Measurements from ENCODE around the gene PMEPA1. TPM values are rescaled to one million over a fixed set of nuclear protein-coding genes. Genes with fewer than 3 reads are reported as not detected.

Gene PMEPA1
- total RNA-seq, 1 donor = 23.5 TPM

DNA sequence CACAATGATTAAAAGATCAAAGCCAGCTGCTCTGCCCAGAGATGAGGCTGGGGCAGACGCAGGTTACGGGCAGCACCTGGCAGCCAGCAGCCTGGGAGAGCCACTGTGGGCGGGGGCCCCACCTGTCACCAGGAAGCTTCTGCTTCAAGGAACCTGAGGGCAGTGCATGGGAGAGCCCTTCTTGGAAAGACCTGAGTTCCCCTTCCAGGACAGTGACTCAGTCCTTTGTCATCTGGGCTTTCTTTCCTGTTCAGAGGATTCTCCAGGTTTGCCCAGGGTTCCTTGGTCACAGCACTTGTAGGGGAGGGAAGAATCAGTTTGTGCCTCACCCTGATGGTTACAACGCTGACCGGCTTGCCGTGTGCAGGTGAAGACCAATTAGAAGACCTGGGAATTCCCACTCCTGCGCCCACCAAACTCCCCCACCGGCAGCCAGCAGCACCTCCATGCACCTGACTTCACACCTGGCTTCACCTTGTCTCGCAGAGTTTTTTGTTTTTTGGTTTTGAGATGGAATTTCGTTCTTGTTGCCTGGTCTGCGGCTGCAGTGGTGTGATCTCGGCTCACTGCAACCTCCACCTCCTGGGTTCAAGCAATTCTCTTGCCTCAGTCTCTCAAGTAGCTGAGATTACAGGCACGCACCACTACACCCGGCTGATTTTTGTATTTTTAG is 91.6 kb downstream of the PMEPA1 start:
- Histone ChIP-seq H2AFZ (ENCODE audit: low read length) (no peak overlapping the region), H3K4me2 (ENCODE audit: insufficient read depth, low read length) (no peak overlapping the region), H3K79me2 (ENCODE audit: insufficient read depth, low read length) (no peaks in the 10 kb centered on the region), H3K36me3 (ENCODE audit: insufficient read depth, low read length) (no peaks in the 10 kb centered on the region), H3K27me3 (ENCODE audit: insufficient read depth, low read length) (peaks cover 4% of the 10 kb centered on the region), H3K27ac (ENCODE audit: low read depth, low read length) (no peak overlapping the region), H3K9me3 (ENCODE audit: low read depth, low read length) (no peaks in the 10 kb centered on the region), H3K4me1 (ENCODE audit: insufficient read depth, low read length) (no peaks in the 10 kb centered on the region), H3K4me3 (ENCODE audit: insufficient read depth, low read length) (no peak overlapping the region), H4K20me1 (ENCODE audit: insufficient read depth, low read length) (no peaks in the 10 kb centered on the region)
- TF ChIP-seq, protein P1, sequence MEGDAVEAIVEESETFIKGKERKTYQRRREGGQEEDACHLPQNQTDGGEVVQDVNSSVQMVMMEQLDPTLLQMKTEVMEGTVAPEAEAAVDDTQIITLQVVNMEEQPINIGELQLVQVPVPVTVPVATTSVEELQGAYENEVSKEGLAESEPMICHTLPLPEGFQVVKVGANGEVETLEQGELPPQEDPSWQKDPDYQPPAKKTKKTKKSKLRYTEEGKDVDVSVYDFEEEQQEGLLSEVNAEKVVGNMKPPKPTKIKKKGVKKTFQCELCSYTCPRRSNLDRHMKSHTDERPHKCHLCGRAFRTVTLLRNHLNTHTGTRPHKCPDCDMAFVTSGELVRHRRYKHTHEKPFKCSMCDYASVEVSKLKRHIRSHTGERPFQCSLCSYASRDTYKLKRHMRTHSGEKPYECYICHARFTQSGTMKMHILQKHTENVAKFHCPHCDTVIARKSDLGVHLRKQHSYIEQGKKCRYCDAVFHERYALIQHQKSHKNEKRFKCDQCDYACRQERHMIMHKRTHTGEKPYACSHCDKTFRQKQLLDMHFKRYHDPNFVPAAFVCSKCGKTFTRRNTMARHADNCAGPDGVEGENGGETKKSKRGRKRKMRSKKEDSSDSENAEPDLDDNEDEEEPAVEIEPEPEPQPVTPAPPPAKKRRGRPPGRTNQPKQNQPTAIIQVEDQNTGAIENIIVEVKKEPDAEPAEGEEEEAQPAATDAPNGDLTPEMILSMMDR (IDR thresholded peaks at IDR 0.05; ENCODE audit: extremely low read depth, low read depth, low read length) = no peak
- DNase-seq (ENCODE audit: insufficient read length, low spot score, missing footprints) = no peak

DNA sequence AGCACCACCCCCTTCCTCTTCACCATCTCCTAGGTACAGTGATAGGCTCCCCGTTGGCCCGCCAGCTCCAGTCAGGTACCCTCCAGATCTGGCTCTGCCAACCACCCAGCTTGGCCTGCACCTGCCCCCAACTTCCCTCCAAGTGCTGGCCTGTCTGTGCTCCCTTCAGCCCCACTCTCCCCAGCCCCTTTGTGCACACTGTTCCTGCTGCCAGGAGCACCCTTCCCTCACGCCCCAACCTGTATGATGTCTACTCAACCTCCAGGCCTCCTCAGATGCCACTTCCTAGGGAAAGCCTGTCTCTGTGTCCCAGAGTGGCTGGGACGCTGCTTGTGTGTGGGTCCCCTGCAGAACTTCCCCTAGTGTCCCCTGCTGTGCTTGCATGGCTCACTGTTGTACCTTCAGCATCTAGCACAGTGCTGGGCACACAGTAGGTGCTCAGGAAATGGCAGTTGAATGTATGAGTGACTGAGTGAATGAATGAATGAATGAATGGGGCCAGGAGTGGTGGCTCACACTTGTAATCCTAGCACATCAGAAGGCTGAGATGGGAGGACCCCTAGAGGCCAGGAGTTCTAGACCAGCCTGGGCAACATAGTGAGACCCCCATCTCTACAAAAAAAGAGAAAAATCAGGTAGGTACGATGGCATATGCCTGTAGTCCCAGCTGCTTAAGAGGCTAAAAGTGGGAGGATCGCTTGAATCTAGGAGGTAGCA is 92.6 kb downstream of the PMEPA1 start:
- H3K9me3 ChIP-seq (ENCODE audit: low read depth, low read length) = no peaks in the 10 kb centered on the region
- no peaks in the 10 kb centered on the region for H3K4me1 ChIP-seq (ENCODE audit: insufficient read depth, low read length)
- H2AFZ ChIP-seq (ENCODE audit: low read length) = no peak overlapping the region
- H4K20me1 ChIP-seq (ENCODE audit: insufficient read depth, low read length) = no peaks in the 10 kb centered on the region
- H3K4me2 ChIP-seq (ENCODE audit: insufficient read depth, low read length) = no peak overlapping the region
- H3K27ac ChIP-seq (ENCODE audit: low read depth, low read length) = no peak overlapping the region
- H3K79me2 ChIP-seq (ENCODE audit: insufficient read depth, low read length) = no peaks in the 10 kb centered on the region
- H3K4me3 ChIP-seq (ENCODE audit: insufficient read depth, low read length) = no peak overlapping the region
- H3K36me3 ChIP-seq (ENCODE audit: insufficient read depth, low read length) = no peaks in the 10 kb centered on the region
- no peak for DNase-seq (ENCODE audit: insufficient read length, low spot score, missing footprints)
- peaks cover 4% of the 10 kb centered on the region for H3K27me3 ChIP-seq (ENCODE audit: insufficient read depth, low read length)
- TF ChIP-seq, protein P1 (IDR thresholded peaks at IDR 0.05; ENCODE audit: extremely low read depth, low read depth, low read length) = no peak

DNA sequence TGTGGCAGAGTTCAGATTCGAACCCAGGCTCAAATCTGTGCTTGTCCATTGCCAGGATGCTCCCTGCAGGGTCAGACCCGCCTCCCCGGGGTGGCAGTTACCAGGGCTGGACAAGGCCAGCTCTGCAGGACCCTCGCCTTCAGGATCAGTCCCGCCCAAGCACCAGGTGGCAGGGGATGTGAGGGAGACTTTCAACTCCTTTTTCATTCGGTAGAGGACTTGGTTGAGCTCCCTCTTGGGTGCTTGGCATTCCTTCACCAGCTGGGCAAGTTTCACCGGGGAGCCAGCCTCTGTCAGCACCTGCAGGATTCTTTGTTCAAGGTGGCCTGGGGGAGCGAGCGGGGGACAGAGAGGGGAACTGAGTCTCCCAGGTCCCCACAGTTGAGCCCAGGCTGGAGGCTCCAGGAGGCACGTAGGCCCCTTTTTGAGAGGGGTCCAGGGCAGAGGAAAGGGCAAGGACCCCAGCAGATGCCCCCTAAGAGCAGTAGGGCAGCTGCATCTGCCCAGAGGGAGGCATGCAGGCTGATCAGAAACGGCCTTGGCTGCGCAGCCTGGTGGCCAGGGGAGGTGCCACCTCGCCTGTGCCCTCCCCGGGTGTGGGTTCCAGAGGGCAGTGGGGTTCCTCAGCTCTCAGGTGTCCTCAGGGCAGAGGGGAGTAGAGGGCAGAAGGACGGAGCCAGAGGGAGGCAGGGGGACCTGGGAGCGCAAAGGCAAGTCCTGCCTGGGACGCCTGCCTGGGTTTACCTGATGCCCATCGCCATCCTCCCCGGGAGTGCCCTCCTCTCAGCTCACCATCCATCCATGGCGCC is 93.5 kb downstream of the PMEPA1 start:
- no peak for DNase-seq (ENCODE audit: insufficient read length, low spot score, missing footprints)
- Histone ChIP-seq H3K27me3 (ENCODE audit: insufficient read depth, low read length) (peaks cover 4% of the 10 kb centered on the region), H3K27ac (ENCODE audit: low read depth, low read length) (no peak overlapping the region), H3K4me2 (ENCODE audit: insufficient read depth, low read length) (no peak overlapping the region), H3K9me3 (ENCODE audit: low read depth, low read length) (no peaks in the 10 kb centered on the region), H3K79me2 (ENCODE audit: insufficient read depth, low read length) (no peaks in the 10 kb centered on the region), H3K4me3 (ENCODE audit: insufficient read depth, low read length) (no peak overlapping the region), H3K36me3 (ENCODE audit: insufficient read depth, low read length) (no peaks in the 10 kb centered on the region), H3K4me1 (ENCODE audit: insufficient read depth, low read length) (no peaks in the 10 kb centered on the region), H2AFZ (ENCODE audit: low read length) (no peak overlapping the region), H4K20me1 (ENCODE audit: insufficient read depth, low read length) (no peaks in the 10 kb centered on the region)
- TF ChIP-seq, protein P1 (IDR thresholded peaks at IDR 0.05; ENCODE audit: extremely low read depth, low read depth, low read length) = no peak

DNA sequence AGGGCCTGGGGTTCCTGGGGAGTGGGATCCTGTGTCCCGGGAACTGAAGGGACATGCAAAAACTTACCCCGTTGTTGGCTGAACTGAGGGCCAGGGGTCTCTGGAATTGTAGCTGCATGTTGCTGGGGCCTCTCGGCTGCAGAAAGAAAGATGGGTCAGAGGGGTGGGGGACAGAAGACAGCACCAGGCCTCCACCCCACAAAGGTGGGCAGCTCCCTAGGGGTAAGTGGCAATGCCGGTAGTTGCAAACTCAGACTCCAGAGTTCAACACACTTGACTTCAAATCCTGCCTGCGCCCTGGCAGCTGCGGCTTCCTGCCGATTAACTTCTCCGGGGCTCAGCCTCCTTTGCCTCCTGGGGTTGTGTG is 94.4 kb downstream of the PMEPA1 start:
- H3K27ac ChIP-seq (ENCODE audit: low read depth, low read length) = no peak overlapping the region
- no peaks in the 10 kb centered on the region for H3K36me3 ChIP-seq (ENCODE audit: insufficient read depth, low read length)
- H4K20me1 ChIP-seq (ENCODE audit: insufficient read depth, low read length) = no peaks in the 10 kb centered on the region
- H3K9me3 ChIP-seq (ENCODE audit: low read depth, low read length) = no peaks in the 10 kb centered on the region
- no peak overlapping the region for H2AFZ ChIP-seq (ENCODE audit: low read length)
- H3K4me3 ChIP-seq (ENCODE audit: insufficient read depth, low read length) = no peak overlapping the region
- H3K4me2 ChIP-seq (ENCODE audit: insufficient read depth, low read length) = no peak overlapping the region
- TF ChIP-seq, protein P1 (IDR thresholded peaks at IDR 0.05; ENCODE audit: extremely low read depth, low read depth, low read length) = no peak
- no peak for DNase-seq (ENCODE audit: insufficient read length, low spot score, missing footprints)
- H3K4me1 ChIP-seq (ENCODE audit: insufficient read depth, low read length) = no peaks in the 10 kb centered on the region
- H3K79me2 ChIP-seq (ENCODE audit: insufficient read depth, low read length) = no peaks in the 10 kb centered on the region
- peaks cover 4% of the 10 kb centered on the region for H3K27me3 ChIP-seq (ENCODE audit: insufficient read depth, low read length)
